ENCODE measurements around the gene GTF2A2. TPM values are rescaled to one million over a fixed set of nuclear protein-coding genes. Genes with fewer than 3 reads are reported as not detected.

GTF2A2 gene
- total RNA-seq, 4 donors from 2014 or later: 31.8 to 66.3 (median 38.6) TPM

GRCh38 chr15:59676565-59676964 lies 19.2 kb upstream of the GTF2A2 start:
- Histone ChIP-seq H3K9me3 (no peaks in the 10 kb centered on the region), H3K27me3 (no peaks in the 10 kb centered on the region), H3K27ac (no peak overlapping the region), H3K4me1 (no peaks in the 10 kb centered on the region), H3K4me3 (no peak overlapping the region), H3K36me3 (peaks cover 3 to 100% of the 10 kb centered on the region in 2 donors)
- no peak for ATAC-seq
- no peak for TF ChIP-seq POLR2AphosphoS5 (IDR thresholded peaks at IDR 0.05)
- TF ChIP-seq POLR2A (IDR thresholded peaks at IDR 0.05): no peak
- TF ChIP-seq, protein P1, sequence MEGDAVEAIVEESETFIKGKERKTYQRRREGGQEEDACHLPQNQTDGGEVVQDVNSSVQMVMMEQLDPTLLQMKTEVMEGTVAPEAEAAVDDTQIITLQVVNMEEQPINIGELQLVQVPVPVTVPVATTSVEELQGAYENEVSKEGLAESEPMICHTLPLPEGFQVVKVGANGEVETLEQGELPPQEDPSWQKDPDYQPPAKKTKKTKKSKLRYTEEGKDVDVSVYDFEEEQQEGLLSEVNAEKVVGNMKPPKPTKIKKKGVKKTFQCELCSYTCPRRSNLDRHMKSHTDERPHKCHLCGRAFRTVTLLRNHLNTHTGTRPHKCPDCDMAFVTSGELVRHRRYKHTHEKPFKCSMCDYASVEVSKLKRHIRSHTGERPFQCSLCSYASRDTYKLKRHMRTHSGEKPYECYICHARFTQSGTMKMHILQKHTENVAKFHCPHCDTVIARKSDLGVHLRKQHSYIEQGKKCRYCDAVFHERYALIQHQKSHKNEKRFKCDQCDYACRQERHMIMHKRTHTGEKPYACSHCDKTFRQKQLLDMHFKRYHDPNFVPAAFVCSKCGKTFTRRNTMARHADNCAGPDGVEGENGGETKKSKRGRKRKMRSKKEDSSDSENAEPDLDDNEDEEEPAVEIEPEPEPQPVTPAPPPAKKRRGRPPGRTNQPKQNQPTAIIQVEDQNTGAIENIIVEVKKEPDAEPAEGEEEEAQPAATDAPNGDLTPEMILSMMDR (IDR thresholded peaks at IDR 0.05): no peak
- WGBS, 2 donors (ENCODE audit: low coverage in 1 of 2): 99 to 100% methylated on average over 6 to 23 of the region's 23 CpGs

GRCh38 chr15:59674361-59674877 lies 17.1 kb upstream of the GTF2A2 start:
- TF ChIP-seq POLR2A (IDR thresholded peaks at IDR 0.05) (no peak), POLR2AphosphoS5 (IDR thresholded peaks at IDR 0.05) (no peak), EP300 (IDR thresholded peaks at IDR 0.05) (no peak)
- TF ChIP-seq, protein P1 (IDR thresholded peaks at IDR 0.05): no peak
- H3K4me1 ChIP-seq: peaks cover 0 to 8% (median 0%) of the 10 kb centered on the region in 3 donors
- no peaks in the 10 kb centered on the region for H3K9me3 ChIP-seq
- H3K4me3 ChIP-seq: no peak overlapping the region
- no peak overlapping the region for H3K27ac ChIP-seq
- H3K27me3 ChIP-seq: no peaks in the 10 kb centered on the region
- no peak for ATAC-seq
- WGBS, 2 donors (ENCODE audit: low coverage in 1 of 2): 92 to 94% methylated on average over 3 of the region's 3 CpGs
- H3K36me3 ChIP-seq: peaks cover 0 to 100% of the 10 kb centered on the region in 2 donors

GRCh38 chr15:59668556-59668955 lies 11.2 kb upstream of the GTF2A2 start:
- 87 to 92% methylated on average over 8 of the region's 8 CpGs for WGBS, 2 donors (ENCODE audit: low coverage in 1 of 2)
- peaks cover 0 to 8% (median 0%) of the 10 kb centered on the region in 3 donors for H3K4me1 ChIP-seq
- H3K27ac ChIP-seq: no peak overlapping the region
- no peak for ATAC-seq
- H3K9me3 ChIP-seq: no peaks in the 10 kb centered on the region
- TF ChIP-seq EP300 (IDR thresholded peaks at IDR 0.05) (no peak), POLR2A (IDR thresholded peaks at IDR 0.05) (no peak), POLR2AphosphoS5 (IDR thresholded peaks at IDR 0.05) (no peak)
- TF ChIP-seq, protein P1 (IDR thresholded peaks at IDR 0.05): no peak
- no peak overlapping the region for H3K4me3 ChIP-seq
- peaks cover 2 to 96% of the 10 kb centered on the region in 2 donors for H3K36me3 ChIP-seq
- no peaks in the 10 kb centered on the region for H3K27me3 ChIP-seq

DNA sequence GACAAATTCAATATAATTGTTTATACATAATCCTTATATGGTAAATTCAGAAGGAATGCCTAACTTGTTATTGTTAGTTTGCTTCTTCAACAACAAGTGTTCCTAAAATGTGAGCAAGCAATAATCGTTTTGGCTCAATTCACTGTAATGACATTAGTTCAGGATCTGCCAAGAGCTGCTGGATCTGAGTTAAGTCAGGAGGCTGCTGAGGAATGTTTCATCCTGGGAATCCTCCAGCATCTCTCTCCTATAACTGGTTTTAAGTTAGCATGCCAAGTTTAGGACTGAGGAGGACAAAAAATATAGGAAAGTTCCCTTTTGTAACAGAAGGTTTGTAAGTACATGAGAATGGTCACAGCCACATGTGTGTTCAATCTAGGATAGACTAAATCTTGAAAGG lies 4.9 kb upstream of the GTF2A2 start:
- H3K27ac ChIP-seq: peak overlapping the region; percentile 30 to 43 (median 36)

GRCh38 chr15:59659366-59659765 lies 2.1 kb upstream of the GTF2A2 start:
- Histone ChIP-seq H3K4me3 (no peak overlapping the region), H3K27me3 (no peaks in the 10 kb centered on the region), H3K27ac (no peak overlapping the region), H3K36me3 (peaks cover 0 to 43% of the 10 kb centered on the region in 2 donors), H3K9me3 (no peaks in the 10 kb centered on the region), H3K4me1 (peaks cover 9 to 54% (median 11%) of the 10 kb centered on the region in 3 donors)
- WGBS, 2 donors (ENCODE audit: low coverage in 1 of 2): 54 to 60% methylated on average over 1 of the region's 1 CpG
- ATAC-seq: no peak
- TF ChIP-seq POLR2A (IDR thresholded peaks at IDR 0.05): no peak
- no peak for TF ChIP-seq EP300 (IDR thresholded peaks at IDR 0.05)
- TF ChIP-seq, protein P1 (IDR thresholded peaks at IDR 0.05): no peak

More for the DNA sequence above, 4.9 kb upstream of the GTF2A2 start:
- WGBS, 2 donors (ENCODE audit: low coverage in 1 of 2): 20 to 31% methylated on average over 1 of the region's 1 CpG
- no peaks in the 10 kb centered on the region for H3K27me3 ChIP-seq
- peaks cover 0 to 69% of the 10 kb centered on the region in 2 donors for H3K36me3 ChIP-seq
- TF ChIP-seq POLR2AphosphoS5 (IDR thresholded peaks at IDR 0.05): no peak
- TF ChIP-seq POLR2A (IDR thresholded peaks at IDR 0.05): no peak
- TF ChIP-seq, protein P1 (IDR thresholded peaks at IDR 0.05): no peak
- TF ChIP-seq EP300 (IDR thresholded peaks at IDR 0.05): no peak
- H3K9me3 ChIP-seq: no peaks in the 10 kb centered on the region
- no peak overlapping the region for H3K4me3 ChIP-seq
- no peak for ATAC-seq
- H3K4me1 ChIP-seq: peaks cover 0 to 30% (median 0%) of the 10 kb centered on the region in 3 donors
